ENCODE measurements around the gene CTNNBIP1. TPM values are rescaled to one million over a fixed set of nuclear protein-coding genes. Genes with fewer than 3 reads are reported as not detected.
A peak's percentile ranks its signal among the peaks of the same experiment; 100 is the strongest.

CTNNBIP1 gene
- total RNA-seq, 2 donors from 2014 or later: 16.3 to 21.6 TPM

DNA sequence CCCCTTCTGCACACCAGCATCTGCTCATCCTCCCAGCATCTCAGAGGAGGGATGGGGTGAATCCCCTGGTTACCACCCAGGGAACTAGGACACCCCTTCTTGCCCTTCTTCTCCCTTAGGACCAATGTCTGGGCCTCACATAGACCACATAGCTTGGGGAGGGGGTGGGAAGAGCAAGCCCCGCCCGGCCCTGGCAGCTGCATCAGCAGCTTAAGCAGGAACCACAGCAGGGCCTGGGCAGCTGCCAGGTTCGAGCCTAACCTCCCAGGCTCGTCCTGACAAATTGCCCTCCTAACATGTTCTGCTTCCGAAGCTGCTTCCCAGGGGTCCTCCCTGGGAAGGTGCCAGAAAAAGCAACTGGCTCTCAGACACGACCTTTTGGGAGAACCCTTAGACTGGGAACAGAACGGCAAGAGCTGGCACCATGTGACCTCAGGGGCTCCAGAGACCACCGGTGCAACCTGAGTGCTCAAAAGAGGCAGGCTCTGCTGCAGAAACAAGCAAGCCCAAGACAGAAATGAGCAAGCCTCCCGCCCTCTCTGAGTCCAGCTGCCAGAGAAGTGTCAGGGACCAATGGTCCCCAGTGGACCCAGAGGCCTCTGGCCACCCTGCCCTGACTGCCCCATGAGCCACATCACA lies 67.9 kb downstream of the CTNNBIP1 start:
- no peaks in the 10 kb centered on the region for H3K4me1 Mint-ChIP-seq (ENCODE audit: low read depth)
- H3K9me3 Mint-ChIP-seq: no peaks in the 10 kb centered on the region
- no peaks in the 10 kb centered on the region for H3K36me3 Mint-ChIP-seq (ENCODE audit: insufficient read depth in 2 of 2)
- H3K27me3 Mint-ChIP-seq (ENCODE audit: low read depth): no peaks in the 10 kb centered on the region
- DNase-seq (no peak), ATAC-seq (replicated peaks in 1 of 2) (no peak)
- H3K27ac Mint-ChIP-seq: no peak overlapping the region
- no peak overlapping the region for H3K4me3 Mint-ChIP-seq

GRCh38 chr1:9841460-9841859 lies 68.6 kb downstream of the CTNNBIP1 start:
- H3K27ac Mint-ChIP-seq: no peak overlapping the region
- no peak overlapping the region for H3K4me3 Mint-ChIP-seq
- no peak for ATAC-seq (replicated peaks in 1 of 2)
- H3K4me1 Mint-ChIP-seq (ENCODE audit: low read depth): peaks cover 3% of the 10 kb centered on the region
- H3K27me3 Mint-ChIP-seq (ENCODE audit: low read depth): no peaks in the 10 kb centered on the region
- no peaks in the 10 kb centered on the region for H3K9me3 Mint-ChIP-seq
- no peak for DNase-seq
- H3K36me3 Mint-ChIP-seq (ENCODE audit: insufficient read depth in 2 of 2): no peaks in the 10 kb centered on the region

DNA sequence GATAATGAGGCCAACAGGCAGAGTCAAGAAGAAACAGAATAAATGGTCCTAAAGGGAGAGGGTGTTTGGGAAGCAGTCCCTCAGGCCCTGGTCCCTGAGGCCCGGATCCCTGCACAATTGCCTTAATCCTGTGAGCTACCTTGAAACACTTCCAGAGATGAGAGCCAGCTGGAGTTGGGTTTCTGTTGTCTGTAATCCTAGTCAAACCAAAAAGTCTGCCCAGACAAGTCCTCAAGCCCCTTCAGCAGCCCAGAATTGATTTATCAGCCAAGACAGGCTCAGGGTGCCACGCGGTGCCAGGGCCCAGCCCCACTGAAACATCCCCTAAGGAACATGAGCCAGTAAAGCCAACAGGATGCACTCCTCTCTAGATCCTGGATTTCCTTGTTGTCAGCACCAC lies 69.9 kb downstream of the CTNNBIP1 start:
- no peak overlapping the region for H3K4me3 Mint-ChIP-seq

GRCh38 chr1:9838946-9839345 lies 71.1 kb downstream of the CTNNBIP1 start:
- Mint-ChIP-seq H3K27me3 (ENCODE audit: low read depth) (no peaks in the 10 kb centered on the region), H3K27ac (no peak overlapping the region), H3K9me3 (no peaks in the 10 kb centered on the region), H3K4me1 (ENCODE audit: low read depth) (peaks cover 5% of the 10 kb centered on the region), H3K4me3 (no peak overlapping the region), H3K36me3 (ENCODE audit: insufficient read depth in 2 of 2) (no peaks in the 10 kb centered on the region)
- ATAC-seq (replicated peaks in 1 of 2) (no peak), DNase-seq (no peak)

More for the DNA sequence above, 69.9 kb downstream of the CTNNBIP1 start:
- Mint-ChIP-seq H3K27ac (no peak overlapping the region), H3K27me3 (ENCODE audit: low read depth) (no peaks in the 10 kb centered on the region), H3K36me3 (ENCODE audit: insufficient read depth in 2 of 2) (no peaks in the 10 kb centered on the region), H3K4me1 (ENCODE audit: low read depth) (peaks cover 5% of the 10 kb centered on the region), H3K9me3 (no peaks in the 10 kb centered on the region)
- DNase-seq: no peak
- no peak for ATAC-seq (replicated peaks in 1 of 2)

GRCh38 chr1:9836632-9836960 lies 73.5 kb downstream of the CTNNBIP1 start:
- no peak for ATAC-seq (replicated peaks in 1 of 2)
- no peaks in the 10 kb centered on the region for H3K9me3 Mint-ChIP-seq
- no peak for DNase-seq
- no peaks in the 10 kb centered on the region for H3K27me3 Mint-ChIP-seq (ENCODE audit: low read depth)
- H3K27ac Mint-ChIP-seq: no peak overlapping the region
- H3K4me3 Mint-ChIP-seq: no peak overlapping the region
- no peaks in the 10 kb centered on the region for H3K36me3 Mint-ChIP-seq (ENCODE audit: insufficient read depth in 2 of 2)
- H3K4me1 Mint-ChIP-seq (ENCODE audit: low read depth): peaks cover 5% of the 10 kb centered on the region

GRCh38 chr1:9835758-9836631 lies 74.1 kb downstream of the CTNNBIP1 start:
- H3K27ac Mint-ChIP-seq: no peak overlapping the region
- ATAC-seq (replicated peaks in 1 of 2): no peak
- no peaks in the 10 kb centered on the region for H3K9me3 Mint-ChIP-seq
- H3K27me3 Mint-ChIP-seq (ENCODE audit: low read depth): no peaks in the 10 kb centered on the region
- no peaks in the 10 kb centered on the region for H3K36me3 Mint-ChIP-seq (ENCODE audit: insufficient read depth in 2 of 2)
- H3K4me3 Mint-ChIP-seq: no peak overlapping the region
- peaks cover 5% of the 10 kb centered on the region for H3K4me1 Mint-ChIP-seq (ENCODE audit: low read depth)
- no peak for DNase-seq

DNA sequence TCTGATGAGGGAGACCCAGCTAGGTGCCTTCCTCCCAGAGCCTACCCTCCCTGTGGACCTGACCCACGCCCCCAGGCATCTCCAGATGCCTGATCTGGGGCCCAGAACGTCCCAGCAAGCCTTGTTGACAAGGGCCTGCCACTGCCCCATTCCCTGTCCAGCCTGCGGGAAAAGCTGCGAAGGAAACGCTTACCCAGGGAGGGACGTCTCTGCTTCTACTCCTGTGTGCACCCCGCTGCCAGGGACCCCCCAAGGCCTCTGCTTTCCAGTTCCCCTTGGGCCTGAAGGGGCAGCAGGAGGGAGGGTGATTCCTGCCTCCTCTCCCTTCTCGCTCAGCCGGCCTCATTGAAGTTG lies 74.7 kb downstream of the CTNNBIP1 start:
- DNase-seq (no peak), ATAC-seq (replicated peaks in 1 of 2) (no peak)
- Mint-ChIP-seq H3K27me3 (ENCODE audit: low read depth) (no peaks in the 10 kb centered on the region), H3K4me1 (ENCODE audit: low read depth) (peaks cover 5% of the 10 kb centered on the region), H3K36me3 (ENCODE audit: insufficient read depth in 2 of 2) (no peaks in the 10 kb centered on the region), H3K4me3 (no peak overlapping the region), H3K9me3 (no peaks in the 10 kb centered on the region), H3K27ac (no peak overlapping the region)

DNA sequence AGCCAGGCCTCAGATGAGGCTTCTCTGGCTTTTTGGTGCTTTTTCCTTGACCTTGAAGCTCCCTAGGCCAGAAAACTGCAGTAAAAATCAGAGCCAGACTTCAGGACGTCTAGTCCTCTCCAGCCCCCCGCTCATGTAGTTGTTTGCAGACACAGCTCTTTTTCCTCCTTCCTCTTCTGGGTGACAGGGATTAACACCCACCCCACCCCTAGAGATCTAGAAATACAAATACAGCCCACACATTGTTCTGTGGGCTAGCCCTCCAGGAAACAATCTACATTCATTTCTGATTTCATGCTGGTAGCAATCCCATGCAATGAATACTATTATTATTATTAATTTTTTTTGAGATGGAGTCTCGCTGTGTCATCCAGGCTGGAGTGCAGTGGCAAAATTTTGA lies 76.4 kb downstream of the CTNNBIP1 start:
- Mint-ChIP-seq H3K4me3 (no peak overlapping the region), H3K27me3 (ENCODE audit: low read depth) (no peaks in the 10 kb centered on the region), H3K4me1 (ENCODE audit: low read depth) (peaks cover 5% of the 10 kb centered on the region), H3K9me3 (no peaks in the 10 kb centered on the region), H3K36me3 (ENCODE audit: insufficient read depth in 2 of 2) (no peaks in the 10 kb centered on the region), H3K27ac (no peak overlapping the region)
- no peak for ATAC-seq (replicated peaks in 1 of 2)
- DNase-seq: no peak

DNA sequence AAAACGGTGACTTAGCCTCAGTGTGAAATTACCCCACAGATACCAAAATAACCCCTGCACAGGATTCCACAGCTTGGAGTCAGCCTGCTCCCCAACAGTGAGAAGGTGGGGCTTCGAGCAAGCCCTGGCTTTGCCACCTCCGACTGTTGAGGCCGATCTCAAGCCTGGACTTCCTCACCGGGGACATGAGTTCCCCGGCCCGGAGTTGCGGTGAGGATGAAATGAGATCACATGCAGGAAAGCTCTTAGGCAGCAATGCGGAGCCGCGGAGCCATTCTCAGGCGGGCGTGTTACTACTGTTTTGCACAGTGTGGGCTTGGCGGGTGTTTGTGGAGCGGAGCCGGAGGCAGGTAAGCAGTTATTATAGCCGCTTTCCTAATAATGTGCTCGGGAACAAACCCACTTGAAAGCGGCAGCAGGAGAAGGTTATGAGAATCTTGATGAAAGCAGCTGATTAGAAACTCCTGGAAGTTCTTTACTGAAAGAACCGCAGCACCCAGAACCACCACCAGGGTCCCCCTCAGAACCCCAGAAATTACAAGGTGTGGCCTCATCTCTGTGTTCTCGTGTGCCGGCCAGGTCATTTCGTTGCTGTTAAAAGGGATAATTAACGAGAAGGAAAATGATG lies 82.4 kb downstream of the CTNNBIP1 start:
- ATAC-seq (replicated peaks in 1 of 2) (no peak), DNase-seq (no peak)
- Mint-ChIP-seq H3K9me3 (no peaks in the 10 kb centered on the region), H3K36me3 (ENCODE audit: insufficient read depth in 2 of 2) (peaks cover 1 to 3% of the 10 kb centered on the region in 2 donors), H3K27ac (no peak overlapping the region), H3K4me1 (ENCODE audit: low read depth) (peaks cover 22% of the 10 kb centered on the region), H3K27me3 (ENCODE audit: low read depth) (peaks cover 22% of the 10 kb centered on the region), H3K4me3 (no peak overlapping the region)

- peaks cover 32% of the 10 kb centered on the region for H3K4me1 Mint-ChIP-seq (ENCODE audit: low read depth)
- no peak for DNase-seq
- no peak for ATAC-seq (replicated peaks in 1 of 2)
- peaks cover 22% of the 10 kb centered on the region for H3K27me3 Mint-ChIP-seq (ENCODE audit: low read depth)
- no peak overlapping the region for H3K27ac Mint-ChIP-seq
- H3K36me3 Mint-ChIP-seq (ENCODE audit: insufficient read depth in 2 of 2): peaks cover 3 to 4% of the 10 kb centered on the region in 2 donors
- H3K9me3 Mint-ChIP-seq: no peaks in the 10 kb centered on the region
- H3K4me3 Mint-ChIP-seq: no peak overlapping the region
These were observed 83.5 kb downstream of the CTNNBIP1 start for GRCh38 chr1:9826616-9827015.

GRCh38 chr1:9826087-9826486 lies 84.0 kb downstream of the CTNNBIP1 start:
- peak overlapping the region in 1 of 2 donors; percentile 78 for H3K4me3 Mint-ChIP-seq

DNA sequence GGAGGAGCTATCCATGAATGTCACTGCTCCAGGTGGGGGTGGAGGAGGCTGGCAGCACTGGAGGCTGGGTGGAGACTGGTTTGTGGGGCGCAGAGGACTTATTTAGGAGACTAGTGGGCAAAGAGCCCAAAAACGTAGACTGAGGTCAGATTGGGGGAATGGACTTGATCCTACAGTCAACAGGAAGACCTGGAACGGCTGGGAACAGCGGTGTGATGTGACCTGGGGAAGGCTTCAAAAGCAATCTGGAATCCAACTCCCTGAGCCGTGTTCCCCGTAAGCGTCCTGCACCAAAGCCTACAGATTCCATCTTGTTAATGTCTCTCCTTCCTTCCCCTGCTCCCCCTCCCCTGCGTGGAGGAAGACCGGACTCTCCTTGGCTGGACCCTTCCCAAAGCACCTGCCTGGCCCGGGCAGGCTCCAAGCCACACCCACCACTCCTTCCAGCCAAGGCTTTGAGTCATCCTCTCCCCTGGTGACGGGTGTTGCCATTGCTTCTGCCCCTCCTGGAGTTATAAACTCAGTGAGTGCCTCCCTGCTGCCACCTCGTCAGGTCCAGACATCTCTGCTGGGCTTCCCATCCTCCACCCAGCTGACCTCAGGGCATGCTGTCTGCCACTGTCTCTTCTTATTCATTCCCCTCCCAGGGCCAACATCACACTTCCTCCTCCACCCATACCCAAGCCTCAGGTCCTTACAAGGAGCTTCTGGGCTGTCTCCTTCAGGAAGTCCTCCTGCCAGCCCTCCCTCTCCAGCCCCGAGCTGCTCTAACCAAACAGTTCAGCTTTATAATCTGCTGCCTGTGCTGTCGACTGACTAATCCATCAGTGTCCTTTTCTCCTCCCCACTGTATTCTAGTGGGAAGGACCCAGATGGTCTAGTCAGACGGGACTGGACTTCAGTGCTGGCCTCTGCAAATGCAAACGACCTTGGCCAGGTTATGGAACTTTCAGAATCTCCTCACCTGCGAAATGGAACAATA lies 84.7 kb downstream of the CTNNBIP1 start:
- H3K27me3 Mint-ChIP-seq (ENCODE audit: low read depth): peaks cover 22% of the 10 kb centered on the region
- peaks cover 39% of the 10 kb centered on the region for H3K4me1 Mint-ChIP-seq (ENCODE audit: low read depth)
- H3K36me3 Mint-ChIP-seq (ENCODE audit: insufficient read depth in 2 of 2): peaks cover 3 to 4% of the 10 kb centered on the region in 2 donors
- no peaks in the 10 kb centered on the region for H3K9me3 Mint-ChIP-seq
- H3K4me3 Mint-ChIP-seq: peak overlapping the region; percentile 39 to 78
- H3K27ac Mint-ChIP-seq: no peak overlapping the region
- DNase-seq: peak; percentile 34 to 48
- ATAC-seq (replicated peaks in 1 of 2): peak; percentile 29 to 33

More at GRCh38 chr1:9826087-9826486, 84.0 kb downstream of the CTNNBIP1 start:
- no peak for DNase-seq
- Mint-ChIP-seq H3K36me3 (ENCODE audit: insufficient read depth in 2 of 2) (peaks cover 3 to 4% of the 10 kb centered on the region in 2 donors), H3K27me3 (ENCODE audit: low read depth) (peaks cover 22% of the 10 kb centered on the region), H3K27ac (no peak overlapping the region), H3K9me3 (no peaks in the 10 kb centered on the region), H3K4me1 (ENCODE audit: low read depth) (peaks cover 35% of the 10 kb centered on the region)
- no peak for ATAC-seq (replicated peaks in 1 of 2)

Measured in activated T-cell treated with anti-CD3 and anti-CD28 coated beads, Interleukin-2, amount 50 U/mL, for 72 hours (primary cell).